ENCODE measurements around the gene DNAJC25.

DNA sequence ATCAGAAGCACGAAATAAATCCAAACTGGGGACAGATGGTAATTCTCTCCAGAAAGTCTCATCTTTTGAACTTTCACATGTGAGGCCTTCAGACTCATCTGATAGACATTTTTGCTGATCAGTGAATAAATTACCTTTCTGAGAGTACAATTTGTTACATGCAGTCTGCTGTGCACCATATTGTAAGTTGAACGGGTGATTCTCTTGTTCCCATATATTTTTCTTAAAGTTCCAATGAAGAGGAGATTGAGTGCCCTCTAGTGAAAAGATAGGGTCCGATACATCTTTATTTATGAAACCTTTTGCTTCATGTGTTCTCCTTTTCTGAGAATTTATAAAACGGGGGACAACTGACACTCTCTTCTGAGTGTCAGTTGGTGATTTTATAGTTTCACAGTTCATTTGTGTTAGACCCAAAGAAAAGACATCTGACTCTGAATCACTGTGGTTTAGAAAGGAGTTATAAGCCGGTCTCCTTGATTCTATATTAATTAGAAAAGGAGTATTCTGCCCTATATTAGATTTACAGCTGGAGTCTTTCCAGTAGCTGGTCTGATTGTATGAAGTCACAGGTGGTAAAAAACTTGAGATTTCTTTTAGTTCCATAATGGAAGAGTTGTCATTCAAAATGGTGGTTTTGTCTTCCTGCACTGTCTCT lies 60.7 kb downstream of the DNAJC25 start:
- TF ChIP-seq POLR2A (IDR thresholded peaks at IDR 0.05; ENCODE audit: low read length) (no peak), GATA1 (IDR thresholded peaks at IDR 0.05; ENCODE audit: low read depth, low read length) (no peak)

Measured in erythroblast (primary cell).